Muscle layer of colon (tissue), 2 donors: ENCODE measurements around the gene HVCN1.
"Not testable (repeated sequence)": the region's sequence is repeated elsewhere in the genome, so short reads cannot be mapped to it uniquely, and the experiment has no call there.

Experiments
- H3K27ac ChIP-seq: one replicate; pipeline ENCODE4 v1.7.0; 2013; ENCODE audit warnings: low read depth, mild to moderate bottlenecking, low read length, moderate library complexity
- H3K27me3 ChIP-seq, 2 donors: one replicate each; pipeline ENCODE4 v1.7.0; 2013; ENCODE audit warnings: low read length in 2 of 2, mild to moderate bottlenecking in 2 of 2; ENCODE audit not compliant: insufficient read depth in 2 of 2, control insufficient read depth in 1 of 2
- H3K36me3 ChIP-seq: one replicate; pipeline ENCODE4 v1.7.0; 2013; ENCODE audit warnings: mild to moderate bottlenecking, low read length; ENCODE audit not compliant: insufficient read depth
- H3K4me1 ChIP-seq: one replicate; pipeline ENCODE4 v1.7.0; 2013; ENCODE audit warnings: mild to moderate bottlenecking, low read length; ENCODE audit not compliant: insufficient read depth
- H3K4me3 ChIP-seq, 2 donors: one replicate each; pipeline ENCODE4 v1.7.0; 2013; ENCODE audit warnings: low read length in 2 of 2, low read depth in 1 of 2, mild to moderate bottlenecking in 1 of 2, moderate library complexity in 1 of 2
- H3K9ac ChIP-seq: one replicate; pipeline ENCODE4 v1.7.0; 2013; ENCODE audit warnings: low read length
- H3K9me3 ChIP-seq: one replicate; pipeline ENCODE4 v1.7.0; 2013; ENCODE audit warnings: mild to moderate bottlenecking, low read length
- donor health status: abdominal sarcoma.
- donor health status: Adenocarcinoma of cecum.

HVCN1 gene, protein sequence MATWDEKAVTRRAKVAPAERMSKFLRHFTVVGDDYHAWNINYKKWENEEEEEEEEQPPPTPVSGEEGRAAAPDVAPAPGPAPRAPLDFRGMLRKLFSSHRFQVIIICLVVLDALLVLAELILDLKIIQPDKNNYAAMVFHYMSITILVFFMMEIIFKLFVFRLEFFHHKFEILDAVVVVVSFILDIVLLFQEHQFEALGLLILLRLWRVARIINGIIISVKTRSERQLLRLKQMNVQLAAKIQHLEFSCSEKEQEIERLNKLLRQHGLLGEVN

DNA sequence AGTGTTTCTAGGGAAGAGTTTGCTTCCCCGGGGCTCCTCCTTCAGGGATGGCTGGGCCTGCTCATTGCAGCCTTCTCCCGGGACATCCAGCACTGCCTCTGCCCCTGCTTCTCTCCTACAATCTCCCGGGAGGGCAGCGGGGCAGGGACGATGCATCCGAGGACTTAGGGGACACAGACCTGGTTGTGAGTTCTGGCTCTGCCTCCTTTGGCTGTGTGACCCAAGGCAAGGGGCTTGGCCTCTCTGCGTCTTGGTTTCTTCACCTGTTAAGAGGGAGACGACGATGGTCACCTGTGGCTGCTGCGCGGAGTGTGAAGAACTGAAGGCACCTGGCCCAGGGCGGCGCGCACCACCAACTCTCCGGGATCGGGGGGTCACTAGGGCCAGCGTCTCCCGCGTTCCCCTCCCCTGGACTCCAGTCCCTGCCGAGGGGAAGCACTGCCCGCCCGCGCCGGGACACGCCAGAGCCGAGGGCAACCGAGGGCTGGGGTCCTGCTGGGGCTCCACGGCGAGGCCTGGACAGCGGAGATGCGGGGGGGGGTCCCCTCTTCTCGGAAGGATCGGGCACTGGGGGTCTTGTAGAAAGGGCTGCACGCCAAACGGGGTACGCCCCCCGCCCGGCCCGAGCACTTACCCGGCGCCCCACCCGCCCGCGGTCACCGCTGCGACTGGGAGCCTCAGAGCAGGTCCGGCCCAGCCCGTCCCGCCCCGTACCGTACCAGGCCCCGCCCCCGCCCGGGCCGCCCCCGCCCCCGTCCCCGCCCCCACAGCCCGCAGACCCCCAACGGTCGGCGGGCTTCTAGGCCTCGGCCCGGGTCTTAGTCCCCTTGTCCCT lies at the start of gene HVCN1:
Gene HVCN1 (minus strand): TSS at position 670 of the 835 bp plus-strand sequence. CDS start 5,870 bp downstream, outside the sequence.
- Histone ChIP-seq H3K4me3 (peak within 1 kb of the TSS; percentile 70 to 77), H3K4me1 (peaks cover 7% of the 10 kb centered on the region), H3K27me3 (no peaks in the 10 kb centered on the region), H3K27ac (no peak within 1 kb of the TSS), H3K9me3 (no peaks in the 10 kb centered on the region), H3K9ac (peak within 1 kb of the TSS; percentile 30), H3K36me3 (no peaks in the 10 kb centered on the region)

DNA sequence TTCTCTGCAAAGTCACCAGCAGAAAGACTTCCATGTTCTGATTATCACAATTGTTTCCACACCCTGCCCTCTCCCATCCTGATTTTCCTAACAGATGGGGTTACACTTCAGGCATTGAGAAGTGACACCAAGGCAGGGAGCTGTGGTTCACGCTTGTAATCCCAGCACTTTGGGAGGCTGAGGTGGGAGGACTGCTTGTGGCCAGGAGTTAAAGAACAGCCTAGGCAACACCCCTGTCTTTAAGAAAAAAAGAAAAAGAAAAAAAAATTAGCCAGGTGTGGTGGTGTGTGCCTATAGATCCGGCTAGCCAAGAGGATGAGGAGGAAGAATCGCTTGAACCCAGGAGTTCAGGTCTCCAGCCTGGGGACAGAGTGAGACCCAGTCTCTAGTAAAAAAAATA lies 48.6 kb upstream of the HVCN1 start:
- H3K9ac ChIP-seq = no peak overlapping the region

DNA sequence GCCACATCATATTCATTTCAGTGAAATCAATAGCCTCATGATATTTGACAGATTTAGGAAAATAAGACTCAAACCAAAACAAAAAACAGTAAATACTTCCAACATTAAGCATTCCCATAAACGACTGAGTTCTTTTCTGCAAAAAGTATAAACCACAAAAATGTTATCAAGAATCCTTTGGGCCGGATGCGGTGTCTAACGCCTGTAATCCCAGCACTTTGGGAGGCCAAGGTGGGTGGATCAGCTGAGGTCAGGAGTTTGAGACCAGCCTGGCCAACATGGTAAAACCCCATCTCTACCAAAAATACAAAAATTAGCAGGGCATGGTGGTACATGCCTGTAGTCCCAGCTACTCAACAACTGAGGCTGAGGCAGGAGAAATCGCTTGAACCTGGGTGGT lies 48.1 kb upstream of the HVCN1 start:
- H3K9ac ChIP-seq, H3K4me3 ChIP-seq, H3K27ac ChIP-seq, H3K9me3 ChIP-seq, H3K36me3 ChIP-seq, H3K27me3 ChIP-seq: not testable (repeated sequence)
- peaks cover 39% of the 10 kb centered on the region for H3K4me1 ChIP-seq

More for the DNA sequence above, 48.6 kb upstream of the HVCN1 start:
- no peaks in the 10 kb centered on the region for H3K36me3 ChIP-seq
- H3K27ac ChIP-seq = no peak overlapping the region
- no peaks in the 10 kb centered on the region for H3K27me3 ChIP-seq
- no peak overlapping the region for H3K4me3 ChIP-seq
- H3K4me1 ChIP-seq = peaks cover 39% of the 10 kb centered on the region
- H3K9me3 ChIP-seq = no peaks in the 10 kb centered on the region

DNA sequence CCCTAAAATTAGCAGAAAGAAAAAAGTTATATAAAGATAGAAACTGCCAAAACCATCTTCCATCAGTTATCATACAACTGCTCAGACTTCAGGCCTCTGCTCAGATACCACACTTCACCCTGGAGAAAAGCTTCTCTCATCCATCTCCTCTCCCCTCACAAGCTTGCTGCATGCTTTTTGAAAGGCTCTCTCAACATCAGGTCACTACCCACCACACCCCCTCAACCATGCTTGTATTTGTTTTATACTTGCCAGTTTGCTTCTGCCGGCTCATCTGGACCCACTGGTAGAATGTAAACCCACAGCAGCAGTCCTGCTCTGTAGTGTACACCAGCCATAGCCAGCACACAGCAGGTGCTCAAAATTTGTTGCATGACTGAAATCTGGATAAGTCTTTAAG lies 45.0 kb upstream of the HVCN1 start:
- H3K9ac ChIP-seq = no peak overlapping the region

DNA sequence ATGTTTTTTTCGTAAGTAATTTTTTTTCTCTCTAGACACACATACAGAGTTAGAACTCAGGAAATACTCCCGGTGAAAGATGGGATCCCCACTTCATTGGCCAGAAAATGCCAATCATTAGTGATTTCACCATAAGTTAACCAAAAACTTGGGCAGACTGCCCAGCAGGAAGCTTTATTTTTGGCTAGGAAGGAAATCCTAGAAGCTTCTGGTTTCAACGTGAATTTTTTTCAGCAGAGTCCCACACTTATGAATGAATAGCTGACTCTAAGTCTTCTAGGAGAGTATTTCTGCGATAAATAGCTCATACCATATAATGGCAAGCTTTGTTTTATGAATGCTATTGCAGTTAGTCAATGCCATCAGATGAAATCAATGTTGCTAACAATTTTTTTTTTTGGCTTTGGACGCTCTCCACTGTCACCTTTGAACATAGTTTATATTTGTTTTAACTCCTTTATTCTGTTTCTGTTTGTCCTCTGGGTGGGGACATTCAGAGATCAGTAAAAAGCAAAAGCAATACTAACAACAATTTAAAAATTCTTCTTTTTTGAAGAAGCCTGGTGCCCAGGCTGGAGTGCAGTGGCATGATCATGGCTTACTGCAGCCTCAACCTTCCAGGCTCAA lies 44.3 kb upstream of the HVCN1 start:
- H3K4me3 ChIP-seq = no peak overlapping the region
- H3K9me3 ChIP-seq = no peaks in the 10 kb centered on the region
- no peak overlapping the region for H3K9ac ChIP-seq
- H3K36me3 ChIP-seq = peaks cover 22% of the 10 kb centered on the region
- H3K27ac ChIP-seq = no peak overlapping the region
- no peaks in the 10 kb centered on the region for H3K27me3 ChIP-seq
- peaks cover 21% of the 10 kb centered on the region for H3K4me1 ChIP-seq

More for the DNA sequence above, 45.0 kb upstream of the HVCN1 start:
- H3K27ac ChIP-seq = no peak overlapping the region
- H3K4me1 ChIP-seq = peaks cover 28% of the 10 kb centered on the region
- H3K9me3 ChIP-seq = no peaks in the 10 kb centered on the region
- no peaks in the 10 kb centered on the region for H3K27me3 ChIP-seq
- peaks cover 16% of the 10 kb centered on the region for H3K36me3 ChIP-seq
- H3K4me3 ChIP-seq = no peak overlapping the region

DNA sequence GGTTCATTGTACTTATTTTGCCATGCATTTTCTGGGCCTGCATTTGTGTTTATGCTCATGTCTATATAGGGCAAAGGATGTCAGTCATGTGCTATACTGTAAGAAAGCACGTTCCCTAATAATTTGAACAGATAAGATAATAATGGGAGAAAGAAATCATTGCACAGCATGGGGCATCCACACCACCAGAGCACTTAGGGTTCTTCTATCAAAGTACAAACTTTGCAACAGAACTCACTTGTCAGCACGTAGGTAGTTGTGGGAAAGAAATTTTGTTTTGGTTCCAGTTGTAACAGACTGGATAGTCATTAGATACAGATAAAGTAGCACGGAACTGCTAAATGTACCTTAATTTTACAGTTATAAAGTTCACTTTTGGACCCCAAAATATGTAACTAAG lies 43.7 kb upstream of the HVCN1 start:
- no peak overlapping the region for H3K4me3 ChIP-seq
- H3K27ac ChIP-seq = peak overlapping the region; percentile 17
- no peaks in the 10 kb centered on the region for H3K27me3 ChIP-seq
- H3K9me3 ChIP-seq = no peaks in the 10 kb centered on the region
- H3K4me1 ChIP-seq = peaks cover 15% of the 10 kb centered on the region
- no peak overlapping the region for H3K9ac ChIP-seq
- H3K36me3 ChIP-seq = peaks cover 22% of the 10 kb centered on the region

DNA sequence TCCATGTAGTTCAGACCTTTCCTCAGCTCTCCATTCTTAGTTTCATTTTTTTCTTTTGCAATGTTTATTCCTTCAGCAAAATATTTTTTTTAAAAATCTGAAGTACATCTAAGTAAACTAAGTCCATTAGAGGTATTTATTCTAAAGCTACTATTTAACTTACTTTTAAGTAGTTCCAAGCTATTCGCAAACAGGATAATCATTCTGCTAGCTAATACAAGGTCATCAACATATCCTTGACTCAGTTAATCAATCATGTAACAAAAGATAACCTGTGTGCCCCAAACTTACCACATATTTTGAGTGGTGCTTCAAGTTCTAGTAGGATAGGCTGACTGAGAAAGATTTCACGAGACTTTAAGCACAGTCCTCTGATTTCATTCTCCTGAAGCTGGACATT lies 42.6 kb upstream of the HVCN1 start:
- Histone ChIP-seq H3K4me3 (no peak overlapping the region), H3K9ac (no peak overlapping the region), H3K9me3 (no peaks in the 10 kb centered on the region), H3K4me1 (peaks cover 13% of the 10 kb centered on the region), H3K27ac (no peak overlapping the region), H3K36me3 (peaks cover 30% of the 10 kb centered on the region), H3K27me3 (no peaks in the 10 kb centered on the region)

DNA sequence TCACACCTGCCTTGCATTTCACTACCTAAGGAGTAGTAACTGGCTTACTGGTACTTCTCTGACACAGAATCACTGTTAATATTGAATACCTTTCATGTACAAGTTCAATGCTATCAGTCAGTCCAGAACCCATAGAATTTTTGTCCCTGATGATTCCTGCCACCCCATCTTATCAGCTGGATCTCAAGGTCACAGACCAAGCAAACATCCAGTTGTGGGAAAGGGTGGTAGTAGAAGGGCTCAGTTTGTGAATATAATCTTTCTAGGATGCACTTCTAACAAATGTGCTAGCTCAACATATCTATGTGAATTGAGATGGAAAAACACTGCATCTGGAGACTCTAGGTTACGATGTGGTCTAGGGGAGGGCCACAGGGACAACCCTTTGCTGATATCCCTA lies 39.7 kb upstream of the HVCN1 start:
- Histone ChIP-seq H3K9ac (no peak overlapping the region), H3K4me1 (peaks cover 8% of the 10 kb centered on the region), H3K27me3 (no peaks in the 10 kb centered on the region), H3K9me3 (no peaks in the 10 kb centered on the region), H3K36me3 (peaks cover 54% of the 10 kb centered on the region), H3K4me3 (no peak overlapping the region), H3K27ac (no peak overlapping the region)

DNA sequence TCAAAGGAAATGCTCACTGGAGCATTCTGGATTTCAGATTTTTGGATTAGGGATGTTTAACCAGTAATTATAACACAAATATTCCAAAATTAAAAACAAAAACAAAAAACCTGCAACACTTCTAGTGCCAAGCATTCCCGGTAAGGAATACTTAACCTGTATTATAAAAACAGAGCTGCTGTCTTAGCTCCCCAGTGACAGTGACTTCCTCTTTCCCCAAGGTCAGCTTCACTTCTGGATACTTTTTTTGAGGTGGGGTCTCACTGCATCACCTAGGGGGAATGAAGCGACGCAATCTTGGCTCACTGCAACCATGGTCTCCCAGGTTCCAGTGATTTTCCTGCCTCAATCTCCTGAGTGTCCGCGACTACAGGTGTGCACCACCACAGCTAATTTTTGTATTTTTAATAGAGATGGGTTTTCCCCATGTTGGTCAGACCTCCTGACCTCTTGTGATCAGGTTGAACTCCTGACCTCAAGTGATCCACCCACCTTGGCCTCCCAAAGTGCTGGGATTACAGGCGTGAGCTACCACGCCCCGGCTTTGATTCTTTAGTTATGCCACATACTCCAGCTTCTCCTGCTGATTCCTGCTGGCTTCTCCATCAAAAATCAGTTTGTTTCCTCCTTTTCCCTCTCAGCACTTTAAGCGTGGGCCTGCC lies 37.9 kb upstream of the HVCN1 start:
- H3K9ac ChIP-seq = no peak overlapping the region
- no peak overlapping the region for H3K27ac ChIP-seq
- H3K4me3 ChIP-seq = no peak overlapping the region
- H3K27me3 ChIP-seq = no peaks in the 10 kb centered on the region
- H3K4me1 ChIP-seq = no peaks in the 10 kb centered on the region
- no peaks in the 10 kb centered on the region for H3K9me3 ChIP-seq
- H3K36me3 ChIP-seq = peaks cover 65% of the 10 kb centered on the region

DNA sequence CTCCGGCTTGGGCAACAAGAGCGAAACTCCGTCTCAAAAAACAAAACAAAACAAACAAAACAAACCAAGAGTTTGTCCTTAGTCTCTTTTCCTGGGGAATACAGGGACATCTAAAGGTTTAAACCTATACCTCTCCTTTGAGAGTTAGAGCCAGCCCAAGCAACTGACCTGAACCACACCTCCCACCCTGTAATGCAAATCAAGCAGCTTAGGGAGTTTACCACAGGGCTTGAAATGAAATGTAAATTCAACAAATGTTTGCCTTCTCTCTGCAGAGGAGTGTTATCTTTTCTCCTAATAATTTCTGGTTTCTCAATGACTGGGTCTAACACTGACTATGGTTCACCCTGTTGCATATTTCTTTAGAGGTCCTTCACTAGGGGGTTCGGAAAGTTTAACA lies 37.1 kb upstream of the HVCN1 start:
- Histone ChIP-seq H3K27ac (no peak overlapping the region), H3K4me1 (no peaks in the 10 kb centered on the region), H3K27me3 (no peaks in the 10 kb centered on the region), H3K9ac (no peak overlapping the region), H3K4me3 (no peak overlapping the region), H3K36me3 (peaks cover 72% of the 10 kb centered on the region), H3K9me3 (no peaks in the 10 kb centered on the region)

DNA sequence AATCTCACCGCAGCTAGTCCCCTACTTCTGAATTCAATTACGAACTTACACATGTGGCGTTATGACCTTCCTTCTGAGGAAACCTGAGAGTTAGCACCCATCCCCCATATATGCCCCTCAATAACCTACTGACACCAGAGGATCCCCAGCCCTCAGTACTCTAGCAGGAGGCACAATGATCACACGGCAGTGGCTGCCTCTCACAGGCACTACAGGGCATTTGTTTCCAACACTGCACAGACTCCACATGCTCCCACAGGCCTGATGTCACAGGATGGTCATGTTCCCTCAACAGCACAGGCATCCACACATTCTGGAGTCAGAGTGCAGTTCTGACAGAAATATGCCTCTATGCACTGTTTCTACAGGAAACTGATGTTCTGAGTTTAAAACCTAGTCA lies 36.4 kb upstream of the HVCN1 start:
- Histone ChIP-seq H3K9ac (no peak overlapping the region), H3K27ac (no peak overlapping the region), H3K4me1 (no peaks in the 10 kb centered on the region), H3K4me3 (no peak overlapping the region), H3K27me3 (no peaks in the 10 kb centered on the region), H3K9me3 (no peaks in the 10 kb centered on the region), H3K36me3 (peaks cover 72% of the 10 kb centered on the region)
